Measurements from ENCODE around the gene COL4A3. TPM values are rescaled to one million over a fixed set of nuclear protein-coding genes. Genes with fewer than 3 reads are reported as not detected.

COL4A3 gene
- total and polyA plus RNA-seq, 2 donors: 0.94 to 2.5 TPM

DNA sequence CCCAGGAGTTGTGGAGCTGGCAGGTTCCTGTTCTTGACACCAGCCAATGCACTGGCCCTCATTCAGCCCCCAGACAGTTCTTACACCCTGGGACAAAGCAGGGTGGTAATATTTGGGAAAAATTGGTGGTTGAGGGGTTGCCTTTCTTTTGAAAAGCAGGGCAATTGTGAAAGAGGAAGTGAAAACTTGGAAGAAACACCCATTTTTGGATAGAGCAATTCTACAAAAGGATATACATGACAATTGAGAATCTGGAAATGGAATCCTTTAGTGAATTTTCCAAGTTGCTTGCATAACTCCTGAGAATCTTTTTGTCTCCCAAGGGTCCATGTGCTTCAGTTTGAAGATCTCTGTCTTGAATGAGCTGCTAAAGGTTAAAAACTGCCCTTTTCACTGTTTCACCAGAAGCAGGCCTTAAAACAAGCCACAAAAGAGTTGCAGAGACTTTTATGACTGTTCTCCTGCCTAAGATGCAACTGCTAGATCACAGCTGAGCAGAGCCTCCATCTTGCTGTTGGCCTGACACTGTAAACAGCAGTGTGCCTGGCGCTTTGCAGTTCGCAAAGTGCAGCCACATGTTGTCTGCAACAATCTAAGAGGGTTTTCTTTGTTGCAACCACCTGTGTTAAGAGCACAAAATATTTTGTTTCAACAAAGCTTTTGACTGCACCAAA lies 12.2 kb upstream of the COL4A3 start:
- H3K4me1 ChIP-seq (ENCODE audit: control insufficient read depth in 2 of 2, insufficient read depth in 2 of 2, low read length in 2 of 2): no peaks in the 10 kb centered on the region
- no peak overlapping the region for H3K27ac ChIP-seq (ENCODE audit: low read depth in 1 of 2, low read length in 1 of 2)
- H3K9me3 ChIP-seq (ENCODE audit: control insufficient read depth in 2 of 2, insufficient read depth in 1 of 2, low read length in 1 of 2): no peaks in the 10 kb centered on the region
- WGBS: 96% methylated on average over 2 of the region's 2 CpGs
- no peak for DNase-seq (ENCODE audit: low read depth in 6 of 9, low spot score in 9 of 9)
- no peak overlapping the region for H3K4me3 ChIP-seq (ENCODE audit: low read length in 2 of 2)
- H3K27me3 ChIP-seq (ENCODE audit: control insufficient read depth in 2 of 2, insufficient read depth in 1 of 2, low read length in 1 of 2): no peaks in the 10 kb centered on the region
- H3K36me3 ChIP-seq (ENCODE audit: control insufficient read depth in 2 of 2, insufficient read depth in 2 of 2, low read length in 1 of 2): no peaks in the 10 kb centered on the region

DNA sequence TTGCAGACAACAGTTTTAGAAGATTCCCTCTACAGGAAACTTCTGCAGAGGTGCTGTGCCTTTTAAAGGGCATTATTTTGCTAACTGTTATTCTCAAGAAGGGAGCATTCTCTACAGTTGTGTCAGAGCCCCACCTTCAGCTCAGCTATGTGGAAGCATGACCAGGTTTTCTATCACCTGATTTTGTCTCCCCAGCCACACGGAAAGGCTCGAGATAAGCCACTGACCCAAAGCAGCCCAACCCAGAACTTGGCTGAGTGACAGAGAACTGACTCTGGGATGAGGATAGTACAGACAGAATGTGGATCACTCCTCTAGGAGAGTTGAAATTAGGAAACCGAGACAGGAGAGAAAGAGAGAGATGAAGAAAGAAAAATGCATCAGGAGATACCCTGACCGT lies 11.1 kb upstream of the COL4A3 start:
- DNase-seq (ENCODE audit: low read depth in 6 of 9, low spot score in 9 of 9): no peak
- no peak overlapping the region for H3K4me3 ChIP-seq (ENCODE audit: low read length in 2 of 2)
- no peaks in the 10 kb centered on the region for H3K4me1 ChIP-seq (ENCODE audit: control insufficient read depth in 2 of 2, insufficient read depth in 2 of 2, low read length in 2 of 2)
- H3K36me3 ChIP-seq (ENCODE audit: control insufficient read depth in 2 of 2, insufficient read depth in 2 of 2, low read length in 1 of 2): no peaks in the 10 kb centered on the region
- 90% methylated on average over 4 of the region's 4 CpGs for WGBS
- H3K27me3 ChIP-seq (ENCODE audit: control insufficient read depth in 2 of 2, insufficient read depth in 1 of 2, low read length in 1 of 2): no peaks in the 10 kb centered on the region
- no peaks in the 10 kb centered on the region for H3K9me3 ChIP-seq (ENCODE audit: control insufficient read depth in 2 of 2, insufficient read depth in 1 of 2, low read length in 1 of 2)
- H3K27ac ChIP-seq (ENCODE audit: low read depth in 1 of 2, low read length in 1 of 2): no peak overlapping the region

DNA sequence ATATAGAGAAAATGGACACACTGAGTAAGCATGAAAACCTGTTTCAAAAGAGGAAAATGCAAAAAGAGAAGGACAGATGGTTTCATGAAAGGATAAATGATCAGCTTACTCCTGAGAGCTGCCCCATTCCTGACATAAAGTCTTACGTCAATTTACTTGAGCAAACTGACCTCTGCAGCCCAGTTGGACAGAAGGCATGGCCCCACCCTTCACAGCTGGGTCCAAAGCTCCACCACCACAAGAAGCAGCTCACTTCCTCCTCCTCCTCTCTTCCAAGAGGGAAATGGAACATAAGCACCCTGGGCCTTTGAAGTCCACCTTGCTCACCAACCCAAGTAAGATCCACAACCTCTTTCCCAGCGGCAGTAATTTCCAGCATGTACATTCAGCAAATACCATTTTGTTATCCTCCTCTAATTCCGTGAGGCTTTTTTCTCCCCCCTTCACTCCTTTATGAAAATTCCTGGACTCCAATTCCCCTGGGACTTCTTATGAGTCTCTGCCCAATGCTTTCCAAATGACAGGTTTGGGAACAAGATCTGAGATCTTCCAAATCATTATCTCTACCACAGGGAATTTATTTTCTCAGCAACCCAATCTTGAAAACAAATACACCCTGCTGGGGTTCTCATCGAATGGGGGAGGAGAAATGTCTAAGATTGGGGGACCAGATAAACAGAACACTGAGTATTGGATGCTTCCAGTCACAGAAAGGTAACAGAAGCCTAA lies 10.5 kb upstream of the COL4A3 start:
- Histone ChIP-seq H3K36me3 (ENCODE audit: control insufficient read depth in 2 of 2, insufficient read depth in 2 of 2, low read length in 1 of 2) (no peaks in the 10 kb centered on the region), H3K27ac (ENCODE audit: low read depth in 1 of 2, low read length in 1 of 2) (no peak overlapping the region), H3K9me3 (ENCODE audit: control insufficient read depth in 2 of 2, insufficient read depth in 1 of 2, low read length in 1 of 2) (no peaks in the 10 kb centered on the region), H3K4me3 (ENCODE audit: low read length in 2 of 2) (no peak overlapping the region), H3K4me1 (ENCODE audit: control insufficient read depth in 2 of 2, insufficient read depth in 2 of 2, low read length in 2 of 2) (no peaks in the 10 kb centered on the region), H3K27me3 (ENCODE audit: control insufficient read depth in 2 of 2, insufficient read depth in 1 of 2, low read length in 1 of 2) (no peaks in the 10 kb centered on the region)
- WGBS: 94% methylated on average over 4 of the region's 4 CpGs
- DNase-seq (ENCODE audit: low read depth in 6 of 9, low spot score in 9 of 9): no peak

DNA sequence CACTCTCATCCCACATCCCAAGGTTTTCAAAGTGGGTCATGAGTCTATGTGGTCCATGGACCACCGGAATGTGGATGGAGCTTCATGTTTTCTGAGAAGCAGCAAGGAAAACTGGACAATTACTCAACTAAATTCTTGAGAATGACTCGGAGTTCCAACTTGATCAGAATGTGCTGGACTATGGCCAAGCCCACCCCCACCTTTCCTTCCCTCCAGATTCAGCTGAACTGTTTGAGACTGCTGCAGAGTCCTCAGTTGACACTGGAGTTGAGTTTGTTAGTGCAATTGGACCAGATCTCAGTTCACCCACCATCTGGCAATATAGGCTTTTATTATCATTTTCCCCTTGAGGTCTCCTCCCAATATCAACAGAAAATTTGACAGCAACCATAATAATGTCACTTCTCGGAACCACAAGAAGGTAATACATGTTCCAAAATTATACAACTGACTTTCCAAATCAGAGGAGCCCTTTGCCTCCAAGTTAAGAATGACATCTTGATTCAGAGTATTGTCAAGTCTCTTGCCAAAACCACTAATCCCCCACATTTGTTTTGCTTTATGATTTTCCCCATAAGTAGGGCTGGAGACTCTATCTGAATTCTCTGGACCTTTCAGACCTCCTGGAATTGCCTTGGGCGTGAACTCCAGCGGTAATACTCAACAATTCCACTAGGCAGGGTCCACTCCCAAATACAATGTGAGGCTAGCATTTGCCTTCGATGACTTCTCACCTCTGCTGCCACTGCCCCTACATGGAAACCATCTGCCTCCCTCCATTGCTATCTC lies 9.2 kb upstream of the COL4A3 start:
- no peak overlapping the region for H3K4me3 ChIP-seq (ENCODE audit: low read length in 2 of 2)
- no peak overlapping the region for H3K27ac ChIP-seq (ENCODE audit: low read depth in 1 of 2, low read length in 1 of 2)
- no peaks in the 10 kb centered on the region for H3K27me3 ChIP-seq (ENCODE audit: control insufficient read depth in 2 of 2, insufficient read depth in 1 of 2, low read length in 1 of 2)
- H3K9me3 ChIP-seq (ENCODE audit: control insufficient read depth in 2 of 2, insufficient read depth in 1 of 2, low read length in 1 of 2): no peaks in the 10 kb centered on the region
- no peak for DNase-seq (ENCODE audit: low read depth in 6 of 9, low spot score in 9 of 9)
- WGBS: 91% methylated on average over 6 of the region's 6 CpGs
- H3K4me1 ChIP-seq (ENCODE audit: control insufficient read depth in 2 of 2, insufficient read depth in 2 of 2, low read length in 2 of 2): no peaks in the 10 kb centered on the region
- H3K36me3 ChIP-seq (ENCODE audit: control insufficient read depth in 2 of 2, insufficient read depth in 2 of 2, low read length in 1 of 2): no peaks in the 10 kb centered on the region

DNA sequence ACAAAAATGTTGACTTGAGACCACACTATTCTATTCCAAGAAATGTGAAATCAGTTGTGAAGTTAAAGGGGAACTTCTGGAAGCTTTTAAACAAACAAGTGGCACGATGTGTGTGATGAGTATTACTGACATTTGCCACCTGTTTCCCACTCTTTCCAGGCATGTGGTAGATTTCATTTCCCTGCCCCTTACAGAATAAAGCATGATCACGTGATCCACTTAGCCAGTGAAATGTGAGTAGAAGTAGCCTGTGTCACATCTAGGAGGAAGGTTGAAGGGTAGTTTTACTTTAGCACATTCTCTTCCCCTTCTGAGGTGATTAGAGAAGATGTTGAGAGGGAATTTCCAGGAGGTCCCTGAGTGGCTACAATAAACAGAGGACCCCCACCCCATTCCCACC lies 4.3 kb upstream of the COL4A3 start:
- Histone ChIP-seq H3K36me3 (ENCODE audit: control insufficient read depth in 2 of 2, insufficient read depth in 2 of 2, low read length in 1 of 2) (no peaks in the 10 kb centered on the region), H3K4me3 (ENCODE audit: low read length in 2 of 2) (no peak overlapping the region), H3K27me3 (ENCODE audit: control insufficient read depth in 2 of 2, insufficient read depth in 1 of 2, low read length in 1 of 2) (peaks cover 28 to 38% of the 10 kb centered on the region in 2 donors), H3K9me3 (ENCODE audit: control insufficient read depth in 2 of 2, insufficient read depth in 1 of 2, low read length in 1 of 2) (no peaks in the 10 kb centered on the region), H3K27ac (ENCODE audit: low read depth in 1 of 2, low read length in 1 of 2) (no peak overlapping the region), H3K4me1 (ENCODE audit: control insufficient read depth in 2 of 2, insufficient read depth in 2 of 2, low read length in 2 of 2) (peaks cover 0 to 6% of the 10 kb centered on the region in 2 donors)
- DNase-seq (ENCODE audit: low read depth in 6 of 9, low spot score in 9 of 9): no peak
- WGBS: 74% methylated on average over 2 of the region's 2 CpGs

- Histone ChIP-seq H3K36me3 (ENCODE audit: control insufficient read depth in 2 of 2, insufficient read depth in 2 of 2, low read length in 1 of 2) (no peaks in the 10 kb centered on the region), H3K27me3 (ENCODE audit: control insufficient read depth in 2 of 2, insufficient read depth in 1 of 2, low read length in 1 of 2) (peaks cover 35 to 52% of the 10 kb centered on the region in 2 donors), H3K4me1 (ENCODE audit: control insufficient read depth in 2 of 2, insufficient read depth in 2 of 2, low read length in 2 of 2) (peaks cover 0 to 6% of the 10 kb centered on the region in 2 donors), H3K4me3 (ENCODE audit: low read length in 2 of 2) (no peak overlapping the region), H3K9me3 (ENCODE audit: control insufficient read depth in 2 of 2, insufficient read depth in 1 of 2, low read length in 1 of 2) (no peaks in the 10 kb centered on the region), H3K27ac (ENCODE audit: low read depth in 1 of 2, low read length in 1 of 2) (no peak overlapping the region)
- DNase-seq (ENCODE audit: low read depth in 6 of 9, low spot score in 9 of 9): no peak
These were observed 2.5 kb upstream of the COL4A3 start for GRCh38 chr2:227161947-227162346.

DNA sequence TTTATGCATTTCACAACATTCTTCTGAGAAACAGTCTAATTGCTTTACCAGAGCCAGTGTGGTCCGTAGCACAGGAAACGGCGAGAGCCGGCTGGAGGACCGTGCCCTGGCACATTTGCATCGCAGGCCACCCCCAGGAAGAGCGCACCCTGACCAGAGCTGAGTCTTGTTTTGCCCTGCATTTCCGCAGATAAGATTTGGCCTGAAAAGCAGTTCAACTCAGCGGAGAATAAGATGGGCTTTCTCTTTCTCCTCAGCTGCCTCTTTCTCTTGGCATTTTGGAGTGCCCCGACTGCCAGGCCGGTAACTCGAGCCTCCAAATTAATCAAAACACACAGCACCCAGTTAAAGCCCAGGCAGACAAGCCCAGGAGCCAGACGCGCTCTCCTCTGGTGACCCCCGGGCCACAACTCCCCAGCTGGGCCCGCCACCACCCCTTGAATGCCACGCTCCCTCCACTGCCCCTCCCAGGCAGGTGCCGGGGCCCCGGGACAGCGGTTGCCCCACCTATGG lies 883 bp upstream of the COL4A3 start:
- no peak for DNase-seq (ENCODE audit: low read depth in 6 of 9, low spot score in 9 of 9)
- Histone ChIP-seq H3K9me3 (ENCODE audit: control insufficient read depth in 2 of 2, insufficient read depth in 1 of 2, low read length in 1 of 2) (no peaks in the 10 kb centered on the region), H3K4me3 (ENCODE audit: low read length in 2 of 2) (peak overlapping the region in 1 of 2 donors; percentile 36), H3K36me3 (ENCODE audit: control insufficient read depth in 2 of 2, insufficient read depth in 2 of 2, low read length in 1 of 2) (no peaks in the 10 kb centered on the region), H3K27me3 (ENCODE audit: control insufficient read depth in 2 of 2, insufficient read depth in 1 of 2, low read length in 1 of 2) (peaks cover 35 to 57% of the 10 kb centered on the region in 2 donors), H3K4me1 (ENCODE audit: control insufficient read depth in 2 of 2, insufficient read depth in 2 of 2, low read length in 2 of 2) (peaks cover 0 to 6% of the 10 kb centered on the region in 2 donors), H3K27ac (ENCODE audit: low read depth in 1 of 2, low read length in 1 of 2) (no peak overlapping the region)
- WGBS: 3% methylated on average over 20 of the region's 20 CpGs

DNA sequence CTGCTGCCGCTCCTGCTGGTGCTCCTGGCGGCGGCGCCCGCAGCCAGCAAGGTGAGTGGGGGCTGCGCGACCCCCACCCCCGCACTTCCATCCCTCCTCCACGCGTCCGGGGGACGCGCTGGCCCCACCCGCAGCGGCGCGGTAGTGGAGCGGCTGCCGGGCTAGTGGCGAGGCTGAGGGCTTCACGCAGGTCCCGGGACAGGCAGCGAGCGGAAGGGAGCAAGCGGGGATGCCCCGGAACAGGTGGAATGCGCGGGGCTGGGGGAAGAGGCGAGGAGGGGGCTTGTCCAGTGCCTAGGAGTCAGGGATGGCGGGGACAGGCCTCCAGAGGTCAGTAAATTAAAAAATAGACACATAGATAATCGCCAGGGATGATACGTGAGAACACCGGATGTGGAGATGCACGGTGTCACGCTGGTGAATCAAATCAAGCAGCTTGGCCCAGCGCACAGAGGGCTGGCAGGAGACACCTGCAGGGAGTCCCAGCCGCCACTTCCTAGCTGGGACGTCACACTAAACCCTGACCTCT lies 403 bp downstream of the COL4A3 start:
- H3K27me3 ChIP-seq (ENCODE audit: control insufficient read depth in 2 of 2, insufficient read depth in 1 of 2, low read length in 1 of 2): peaks cover 35 to 57% of the 10 kb centered on the region in 2 donors
- peak overlapping the region in 1 of 2 donors; percentile 0 for H3K27ac ChIP-seq (ENCODE audit: low read depth in 1 of 2, low read length in 1 of 2)
- WGBS: 3% methylated on average over 38 of the region's 38 CpGs
- peaks cover 0 to 6% of the 10 kb centered on the region in 2 donors for H3K4me1 ChIP-seq (ENCODE audit: control insufficient read depth in 2 of 2, insufficient read depth in 2 of 2, low read length in 2 of 2)
- peak in 4 of 9 donors; percentile 1 to 26 (median 13) for DNase-seq (ENCODE audit: low read depth in 6 of 9, low spot score in 9 of 9)
- peak overlapping the region in 1 of 2 donors; percentile 36 for H3K4me3 ChIP-seq (ENCODE audit: low read length in 2 of 2)
- no peaks in the 10 kb centered on the region for H3K9me3 ChIP-seq (ENCODE audit: control insufficient read depth in 2 of 2, insufficient read depth in 1 of 2, low read length in 1 of 2)
- H3K36me3 ChIP-seq (ENCODE audit: control insufficient read depth in 2 of 2, insufficient read depth in 2 of 2, low read length in 1 of 2): no peaks in the 10 kb centered on the region
